Hematopoietic multipotent progenitor cell treated with erythropoietin and hydrocortisone succinate and interleukin-3 and kit ligand, for 4 days (in vitro differentiated cells): ENCODE data around the gene CCDC74B.
A peak's percentile ranks its signal among the peaks of the same experiment; 100 is the strongest.
"Not testable (repeated sequence)": the region's sequence is repeated elsewhere in the genome, so short reads cannot be mapped to it uniquely, and the experiment has no call there.

Experiments used
- DNase-seq: peaks from one replicate; pipeline ENCODE4 v3.0.0-alpha.2; 2015

CCDC74B gene

GRCh38 chr2:130165293-130166016, 20.5 kb upstream of the CCDC74B start:
- DNase-seq, result no peak

DNA sequence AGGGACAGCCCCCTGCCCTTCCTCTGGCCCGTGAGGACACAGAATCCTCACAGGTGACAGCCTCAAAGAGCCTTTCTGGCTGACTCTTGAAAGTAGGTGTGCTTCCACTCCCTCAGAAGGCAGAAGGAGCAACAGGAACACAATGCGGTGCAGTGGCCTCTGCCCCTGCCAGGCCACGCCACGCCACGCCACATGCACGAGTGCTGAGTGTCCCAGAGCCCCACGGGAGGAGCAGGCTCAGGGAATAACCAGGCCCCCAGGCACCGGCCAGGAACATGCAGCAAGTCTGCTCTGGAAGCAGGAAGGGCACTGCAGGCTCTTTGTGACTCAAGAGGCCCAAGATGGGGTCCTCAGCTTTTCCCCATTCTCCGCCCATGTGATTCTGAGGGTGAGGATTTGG, 18.1 kb upstream of the CCDC74B start:
- DNase-seq, result no peak

DNA sequence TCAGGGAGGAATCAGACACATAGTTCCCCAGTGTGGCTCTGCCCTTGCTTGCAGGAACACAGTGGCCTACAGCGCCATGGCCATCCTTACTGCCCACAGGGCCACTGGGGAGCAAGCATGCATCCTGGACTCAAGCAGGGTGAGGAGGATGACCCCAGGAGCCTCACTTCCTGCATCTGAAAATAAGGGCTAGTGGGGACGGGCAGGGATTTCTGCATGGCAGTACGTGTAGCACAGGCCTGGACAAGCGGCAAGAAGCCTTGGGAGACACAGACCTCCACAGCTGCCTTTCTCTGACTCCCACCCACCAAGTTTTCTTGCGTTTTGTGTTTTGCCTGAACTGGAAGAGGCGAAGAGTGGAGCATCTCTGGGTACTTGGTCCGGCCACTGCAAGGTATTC, 17.6 kb upstream of the CCDC74B start:
- DNase-seq, result not testable (repeated sequence)

- DNase-seq, result not testable (repeated sequence)
Observed at GRCh38 chr2:130160838-130161705, 16.2 kb upstream of the CCDC74B start.

DNA sequence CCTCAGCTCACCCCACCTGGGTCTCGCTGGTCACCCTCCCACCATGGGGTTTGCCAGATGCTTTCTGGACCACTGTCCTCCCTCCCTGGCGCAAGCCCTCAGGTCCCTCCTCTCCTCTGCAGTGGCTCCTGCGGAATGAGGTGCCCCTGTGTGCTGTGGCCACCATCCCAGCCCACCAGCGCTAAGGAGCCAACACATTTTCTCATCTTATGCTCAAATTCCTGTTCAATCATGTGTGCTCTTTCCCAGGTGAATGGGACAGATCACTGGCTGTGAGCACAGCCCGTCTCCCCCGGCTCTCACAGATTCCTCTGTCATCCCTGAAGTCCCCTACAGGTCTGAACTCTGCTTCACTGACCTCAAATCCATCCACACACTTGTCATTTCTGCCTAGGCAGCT, 15.2 kb upstream of the CCDC74B start:
- DNase-seq, result no peak

- DNase-seq, result not testable (repeated sequence)
Observed at GRCh38 chr2:130159376-130159775, 14.5 kb upstream of the CCDC74B start.

GRCh38 chr2:130158631-130159030, 13.7 kb upstream of the CCDC74B start:
- no peak for DNase-seq

- DNase-seq, result peak; percentile 40
Observed at GRCh38 chr2:130157825-130158514, 13.1 kb upstream of the CCDC74B start.

DNA sequence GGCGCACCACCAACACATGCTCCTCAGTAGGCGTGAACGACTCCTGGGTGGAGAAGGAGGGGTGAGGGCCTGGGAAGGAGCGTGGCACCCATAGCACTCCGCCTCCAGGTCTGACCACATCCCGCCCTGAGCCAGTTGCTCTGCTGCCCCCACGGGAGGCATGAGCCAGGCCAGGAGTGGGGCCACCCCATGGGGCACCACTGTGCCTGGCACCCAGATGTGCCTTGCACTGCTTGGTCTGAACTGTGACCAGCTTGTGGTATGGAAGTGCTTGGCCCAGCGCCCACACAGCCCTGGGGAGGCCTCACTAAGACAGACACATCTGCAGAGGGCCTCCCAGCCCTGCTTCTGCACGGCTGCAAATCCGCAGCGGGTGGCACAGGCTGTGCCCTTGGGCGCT, 12.4 kb upstream of the CCDC74B start:
- DNase-seq, result peak; percentile 22

DNA sequence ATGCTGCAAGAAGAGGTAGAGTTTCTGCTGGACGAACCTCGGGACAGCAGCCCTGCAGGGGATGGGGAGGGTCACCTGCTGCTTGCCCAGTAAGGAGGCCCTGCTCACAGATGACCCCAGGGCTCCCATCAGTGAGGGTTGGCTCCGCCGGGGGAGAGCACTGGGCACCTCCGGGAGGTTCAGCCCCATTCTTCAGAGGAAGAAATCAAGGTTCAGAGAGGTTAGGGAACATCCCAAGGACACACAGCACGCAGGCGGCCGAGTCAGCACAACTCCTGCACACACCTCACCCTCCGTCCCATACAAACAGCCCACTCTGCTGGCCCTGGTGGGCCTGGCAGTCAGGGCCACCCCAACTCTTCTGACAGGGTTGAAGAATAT, 11.7 kb upstream of the CCDC74B start:
- no peak for DNase-seq

DNA sequence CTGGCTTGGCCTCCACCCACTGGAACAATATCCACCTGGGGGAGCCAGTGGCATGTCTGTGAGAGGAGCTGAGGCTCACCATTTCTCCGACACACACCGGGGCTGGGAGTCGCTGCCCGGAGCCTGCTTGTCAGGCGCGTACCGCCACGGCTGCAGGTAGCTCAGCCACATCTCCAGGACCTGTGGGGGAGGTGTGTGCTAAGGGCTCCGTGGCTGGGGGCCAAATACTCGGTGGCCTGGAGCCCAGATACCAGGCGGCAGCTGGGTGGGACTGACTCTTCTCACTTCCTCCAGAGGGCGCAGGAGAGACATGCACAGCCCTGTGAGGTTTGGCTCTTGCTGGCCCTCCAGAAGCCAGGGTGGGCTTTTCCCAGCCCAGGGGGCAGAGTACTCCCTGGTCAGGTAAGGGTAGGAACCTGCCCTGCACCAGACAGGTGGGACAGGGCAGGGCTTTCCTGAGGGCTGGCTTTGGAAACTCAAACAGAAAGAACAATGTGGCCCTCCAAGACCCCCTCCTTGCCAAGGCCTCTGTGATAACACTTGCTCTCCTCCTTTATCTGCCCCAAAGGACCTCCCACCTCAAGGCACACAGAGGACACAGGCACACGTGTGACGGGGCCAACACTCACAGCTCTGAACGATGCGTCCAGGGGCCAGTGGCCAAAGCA, 11.2 kb upstream of the CCDC74B start:
- DNase-seq, result peak; percentile 80

DNA sequence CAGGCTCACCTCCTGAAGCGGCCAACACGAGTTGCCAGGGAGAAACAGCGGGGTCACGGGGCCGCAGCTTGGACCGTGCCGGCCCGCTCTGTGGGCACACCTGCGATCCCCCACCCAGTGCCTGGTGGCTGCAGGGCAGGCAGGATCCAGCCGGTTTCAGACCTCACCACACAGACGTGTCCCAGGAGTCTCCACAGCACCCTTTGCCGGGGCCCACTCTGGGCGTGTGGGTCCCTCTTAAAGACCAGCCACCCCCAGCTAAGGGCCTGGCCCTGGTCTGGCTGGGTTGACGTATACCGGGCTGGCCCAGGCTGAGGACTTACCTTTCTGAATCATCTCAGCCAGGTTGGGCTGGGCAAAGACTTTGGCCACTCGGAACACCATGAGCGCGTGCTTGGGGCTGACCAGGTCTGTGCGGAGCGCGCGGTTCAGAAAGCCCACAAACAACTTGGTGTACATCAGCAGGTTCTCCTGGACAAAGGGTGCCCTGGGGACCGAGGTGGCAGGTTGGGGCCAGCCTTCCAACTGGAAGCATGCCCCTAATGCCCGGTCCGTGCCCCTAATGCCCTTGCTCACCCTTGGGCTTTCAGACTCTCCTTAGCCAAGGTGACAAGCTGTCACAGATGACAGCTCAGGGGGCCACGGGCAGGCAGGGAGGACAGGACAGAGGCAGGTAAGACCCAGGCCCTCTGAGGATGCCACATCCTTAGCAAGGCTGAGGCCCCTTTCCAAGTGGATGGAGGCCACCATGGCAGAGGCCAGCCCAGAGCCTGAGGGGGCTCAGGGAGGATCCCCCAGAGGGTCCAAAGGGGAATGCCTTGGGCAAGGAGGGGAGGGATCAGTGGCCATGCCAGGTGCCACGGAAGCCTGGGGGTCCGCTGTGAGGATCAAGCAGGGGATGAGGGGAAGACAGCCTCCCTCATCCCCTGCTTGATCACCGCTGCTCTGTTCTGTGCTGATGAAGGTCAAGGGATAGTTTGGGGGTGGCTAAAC, 10.2 kb upstream of the CCDC74B start:
- no peak for DNase-seq

GRCh38 chr2:130154423-130154770, 9.5 kb upstream of the CCDC74B start:
- not testable (repeated sequence) for DNase-seq

DNA sequence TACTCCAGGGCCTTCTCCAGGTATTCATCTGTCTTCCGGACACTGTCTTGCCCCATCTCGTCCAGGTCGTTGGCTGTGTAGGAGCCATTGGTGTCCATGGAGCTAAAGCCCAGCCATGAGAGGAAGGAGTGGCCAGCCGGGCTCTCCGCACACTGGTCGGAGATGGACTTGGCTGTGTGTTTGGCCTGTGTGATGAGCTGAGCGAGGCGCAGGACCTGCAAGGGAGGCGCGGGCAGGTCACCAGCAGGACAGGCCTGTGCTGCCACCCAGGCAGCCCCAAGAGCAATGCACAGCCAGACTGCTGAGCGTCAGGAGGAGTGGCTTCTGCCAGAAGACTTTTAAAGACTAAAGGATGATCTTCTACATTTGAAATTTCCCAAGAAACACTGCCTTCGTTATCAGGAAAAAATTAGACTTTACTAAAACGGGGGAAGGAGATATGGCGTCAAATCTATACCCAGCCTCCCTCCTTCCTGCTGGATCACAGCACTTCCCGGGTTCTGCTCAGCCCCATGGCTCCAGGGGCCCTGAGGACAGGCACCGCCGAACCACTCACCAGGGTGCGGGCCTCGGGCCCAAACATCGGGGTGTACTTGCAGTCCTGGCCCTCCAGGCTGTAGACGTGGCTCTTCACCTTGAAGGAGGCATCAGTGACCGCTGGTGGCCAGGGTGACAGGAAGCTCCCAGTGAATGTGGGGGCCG, 9.0 kb upstream of the CCDC74B start:
- not testable (repeated sequence) for DNase-seq

DNA sequence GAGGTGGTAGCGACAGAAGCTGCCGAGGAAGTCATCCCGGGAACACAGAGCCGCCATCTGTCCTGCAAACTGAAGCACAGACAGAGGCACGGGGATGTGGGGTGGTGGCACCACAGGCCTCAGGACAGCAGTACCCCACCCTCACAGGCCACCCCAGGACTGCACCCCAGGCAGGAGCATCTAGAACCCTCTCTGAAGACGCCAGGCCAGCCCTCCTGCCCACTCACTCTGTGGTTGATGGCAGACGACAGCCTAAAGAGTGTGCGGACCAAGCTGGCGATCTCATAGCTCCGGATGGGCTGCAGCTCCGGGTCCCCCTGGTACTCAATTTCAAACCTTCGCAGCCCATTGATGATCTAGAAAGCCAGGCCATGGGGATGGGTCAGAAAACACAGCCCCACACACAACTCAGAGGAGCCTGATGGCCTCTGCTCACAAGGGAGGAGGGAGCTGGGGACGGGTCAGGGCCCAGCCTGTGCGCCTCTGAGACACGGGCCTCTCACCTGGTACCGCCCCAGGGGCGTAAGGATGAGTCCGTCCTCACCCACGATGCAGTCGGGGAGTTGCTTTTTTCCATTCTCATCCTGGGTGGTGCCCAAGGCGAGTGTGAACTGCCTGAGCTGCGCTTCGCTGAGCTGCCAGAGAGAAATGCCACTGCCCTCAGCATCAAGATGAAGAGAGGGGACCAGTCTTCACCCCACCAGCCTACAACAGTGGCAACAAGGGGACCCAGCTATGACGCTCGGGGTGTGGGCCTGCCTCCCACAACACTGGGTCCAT, 8.1 kb upstream of the CCDC74B start:
- no peak for DNase-seq

- DNase-seq, result not testable (repeated sequence)
Observed at GRCh38 chr2:130152136-130152815, 7.4 kb upstream of the CCDC74B start.

GRCh38 chr2:130151145-130151512, 6.2 kb upstream of the CCDC74B start:
- DNase-seq, result not testable (repeated sequence)

- DNase-seq, result no peak
Observed at GRCh38 chr2:130150181-130151144, 5.6 kb upstream of the CCDC74B start.

DNA sequence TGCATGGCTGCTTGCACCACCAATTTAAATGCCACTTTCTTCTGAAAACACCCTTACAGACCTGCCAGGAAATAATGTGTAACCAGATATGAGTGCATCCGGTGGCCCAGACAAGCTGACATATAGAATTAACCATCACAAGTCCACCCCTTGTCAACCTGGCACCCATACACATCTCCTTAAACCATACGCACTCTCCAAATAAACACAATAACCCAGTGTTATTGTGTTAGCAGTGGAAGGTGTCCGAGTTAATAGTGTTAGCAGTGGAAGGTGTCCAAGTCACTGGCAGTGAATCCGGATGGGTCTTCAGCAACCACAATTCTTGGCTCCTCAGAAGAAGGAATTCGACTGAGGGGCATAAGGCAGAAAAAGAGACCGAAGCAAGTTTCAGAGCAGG, 3.6 kb upstream of the CCDC74B start:
- DNase-seq, result not testable (repeated sequence)
